EL (cell line): ENCODE results near the gene KRTAP1-1.
"Not testable (repeated sequence)": the region's sequence is repeated elsewhere in the genome, so short reads cannot be mapped to it uniquely, and the experiment has no call there.

Experiments used
- DNase-seq: peaks from one replicate; pipeline ENCODE4 v3.0.0-alpha.2; 2016

KRTAP1-1 gene, protein sequence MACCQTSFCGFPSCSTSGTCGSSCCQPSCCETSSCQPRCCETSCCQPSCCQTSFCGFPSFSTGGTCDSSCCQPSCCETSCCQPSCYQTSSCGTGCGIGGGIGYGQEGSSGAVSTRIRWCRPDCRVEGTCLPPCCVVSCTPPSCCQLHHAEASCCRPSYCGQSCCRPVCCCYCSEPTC

DNA sequence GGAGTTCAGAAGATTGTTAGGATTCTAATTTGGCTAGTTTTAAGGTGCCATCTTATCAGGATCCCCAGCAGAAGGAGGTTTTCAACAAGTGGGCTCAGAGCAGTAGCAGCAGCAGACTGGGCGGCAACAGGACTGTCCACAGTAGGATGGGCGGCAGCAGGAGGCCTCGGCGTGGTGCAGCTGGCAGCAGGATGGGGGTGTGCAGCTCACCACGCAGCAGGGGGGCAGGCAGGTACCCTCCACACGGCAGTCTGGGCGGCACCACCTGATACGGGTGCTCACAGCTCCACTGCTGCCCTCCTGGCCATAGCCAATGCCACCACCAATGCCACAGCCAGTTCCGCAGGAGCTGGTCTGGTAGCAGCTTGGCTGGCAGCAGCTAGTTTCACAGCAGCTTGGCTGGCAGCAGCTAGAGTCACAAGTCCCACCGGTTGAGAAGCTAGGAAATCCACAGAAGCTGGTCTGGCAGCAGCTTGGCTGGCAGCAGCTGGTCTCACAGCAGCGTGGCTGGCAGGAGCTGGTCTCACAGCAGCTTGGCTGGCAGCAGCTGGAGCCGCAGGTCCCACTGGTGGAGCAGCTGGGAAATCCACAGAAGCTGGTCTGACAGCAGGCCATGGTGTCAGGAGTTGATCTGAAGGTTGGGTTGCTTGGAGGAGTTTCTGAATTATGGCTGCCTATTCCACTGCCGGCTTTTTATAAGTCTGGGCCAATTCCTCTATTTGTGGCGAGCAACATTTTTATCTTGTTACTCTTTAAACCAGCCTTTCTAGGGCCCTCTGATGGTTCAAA, at the start of gene KRTAP1-1:
Gene KRTAP1-1, minus strand, starts transcription at position 668 of the 789 bp plus-strand sequence. Its CDS starts 53 bp downstream, at position 615.
- not testable (repeated sequence) for DNase-seq

DNA sequence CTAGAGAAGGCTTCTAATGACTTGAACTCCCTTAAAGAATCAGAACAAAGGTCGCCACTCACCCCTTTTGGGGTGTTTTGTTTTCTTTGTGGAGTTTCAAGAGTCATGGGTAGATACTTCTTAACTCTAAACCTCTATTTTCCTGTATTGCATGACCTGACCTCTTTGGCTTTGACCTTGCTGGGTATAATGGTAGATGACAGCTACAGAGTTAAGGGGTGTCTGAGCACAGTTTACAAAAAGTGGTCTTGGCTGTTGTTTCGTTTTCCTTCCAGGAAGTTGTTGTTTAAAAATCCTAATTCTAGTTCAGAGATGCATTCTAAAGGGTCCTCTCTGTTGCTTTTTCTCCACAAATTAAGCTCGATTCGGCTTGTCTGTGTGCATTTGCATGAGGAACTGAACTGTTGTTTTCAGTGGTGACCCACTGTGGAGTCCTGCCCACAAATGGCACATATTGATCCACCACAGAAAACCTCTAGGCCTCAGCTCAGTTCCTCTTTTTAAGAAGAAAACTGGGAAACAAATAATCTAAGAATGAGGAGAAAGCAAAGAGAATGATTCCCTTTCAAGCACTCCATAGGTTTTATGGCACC, 47.6 kb upstream of the KRTAP1-1 start:
- not testable (repeated sequence) for DNase-seq

DNA sequence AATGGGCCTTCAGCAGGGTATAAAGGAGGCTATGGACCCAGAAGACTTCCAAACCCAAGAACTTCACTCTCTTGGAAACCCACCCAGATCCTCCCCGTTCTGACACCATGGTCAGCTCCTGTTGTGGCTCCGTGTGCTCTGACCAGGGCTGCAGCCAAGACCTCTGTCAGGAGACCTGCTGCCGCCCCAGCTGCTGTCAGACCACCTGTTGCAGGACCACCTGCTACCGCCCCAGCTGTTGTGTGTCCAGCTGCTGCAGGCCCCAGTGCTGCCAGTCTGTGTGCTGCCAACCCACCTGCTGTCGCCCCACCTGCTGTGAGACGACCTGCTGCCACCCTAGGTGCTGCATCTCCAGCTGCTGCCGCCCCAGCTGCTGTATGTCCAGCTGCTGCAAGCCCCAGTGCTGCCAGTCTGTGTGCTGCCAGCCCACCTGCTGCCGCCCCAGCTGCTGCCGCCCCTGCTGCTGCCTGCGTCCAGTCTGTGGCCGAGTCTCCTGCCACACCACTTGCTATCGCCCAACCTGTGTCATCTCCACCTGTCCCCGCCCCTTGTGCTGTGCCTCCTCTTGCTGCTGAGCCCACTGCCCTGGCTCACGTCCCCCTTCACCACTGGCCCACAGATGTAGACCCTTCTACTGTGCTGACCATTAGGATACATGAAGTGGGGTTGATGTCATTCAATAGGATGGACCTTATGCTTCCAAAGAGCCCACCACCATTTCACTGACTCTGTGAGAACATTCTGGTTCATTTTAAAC, 43.0 kb upstream of the KRTAP1-1 start, which contains the start of gene KRTAP4-7:
Gene KRTAP4-7, plus strand, starts transcription at position 51 of the 757 bp plus-strand sequence. Its CDS starts 57 bp downstream, at position 108.
- DNase-seq: not testable (repeated sequence)

DNA sequence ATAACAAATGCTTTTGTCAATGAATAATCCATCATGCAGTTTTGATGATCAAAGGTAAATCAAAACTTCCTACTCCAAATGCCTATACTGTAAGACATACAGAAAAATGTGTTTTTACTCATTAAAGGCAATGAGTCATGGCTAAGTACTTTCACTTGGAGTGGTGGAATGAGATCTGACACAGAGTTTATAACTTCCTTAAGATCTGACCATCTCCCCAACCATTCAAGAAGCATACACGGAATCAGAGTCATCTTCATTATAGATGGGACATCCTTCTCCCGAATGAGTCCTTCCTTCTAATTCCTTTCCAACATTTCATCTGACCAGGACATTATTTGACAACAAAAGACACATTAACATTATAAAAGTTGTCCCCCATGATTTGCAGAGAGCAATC, 42.2 kb upstream of the KRTAP1-1 start:
- DNase-seq: peak; percentile 87

DNA sequence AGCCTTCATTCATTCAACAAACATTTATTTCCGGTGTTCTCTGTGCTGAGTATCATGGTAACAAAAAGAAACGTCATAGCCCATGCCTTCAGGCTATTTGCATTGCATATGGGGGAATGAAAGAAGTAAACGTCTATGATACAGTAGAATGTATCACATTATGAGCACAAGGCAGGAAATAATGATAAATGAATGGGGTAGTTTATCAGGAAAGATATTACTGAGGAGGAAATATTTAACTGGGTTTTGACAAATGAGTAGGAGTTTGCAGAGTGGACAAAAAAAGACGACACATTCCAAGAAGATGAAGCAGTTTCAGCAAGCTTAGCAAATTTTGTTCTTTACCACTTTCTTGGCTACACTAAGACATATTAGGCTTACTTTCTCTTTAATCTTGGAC, 41.4 kb upstream of the KRTAP1-1 start:
- peak; percentile 84 for DNase-seq

DNA sequence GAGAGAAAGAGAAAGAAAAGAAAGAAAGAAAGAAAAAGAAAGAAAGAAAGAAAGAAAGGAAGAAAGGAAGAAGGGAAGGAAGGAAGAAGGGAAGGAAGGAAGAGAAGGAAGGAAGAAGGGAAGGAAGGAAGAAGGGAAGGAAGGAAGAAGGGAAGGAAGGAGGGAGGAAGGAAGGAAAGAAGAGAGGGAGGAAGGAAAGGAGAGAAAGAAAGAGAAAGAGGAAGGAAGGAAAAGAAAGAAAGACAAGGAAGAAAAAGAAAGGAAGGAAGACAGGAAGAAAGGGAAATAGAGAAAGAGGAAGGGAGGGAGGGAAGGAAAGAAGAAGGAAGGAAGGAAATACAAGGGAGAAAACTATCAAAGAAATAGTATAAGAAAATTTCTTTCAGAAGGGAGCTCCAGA, 35.5 kb upstream of the KRTAP1-1 start:
- no peak for DNase-seq

DNA sequence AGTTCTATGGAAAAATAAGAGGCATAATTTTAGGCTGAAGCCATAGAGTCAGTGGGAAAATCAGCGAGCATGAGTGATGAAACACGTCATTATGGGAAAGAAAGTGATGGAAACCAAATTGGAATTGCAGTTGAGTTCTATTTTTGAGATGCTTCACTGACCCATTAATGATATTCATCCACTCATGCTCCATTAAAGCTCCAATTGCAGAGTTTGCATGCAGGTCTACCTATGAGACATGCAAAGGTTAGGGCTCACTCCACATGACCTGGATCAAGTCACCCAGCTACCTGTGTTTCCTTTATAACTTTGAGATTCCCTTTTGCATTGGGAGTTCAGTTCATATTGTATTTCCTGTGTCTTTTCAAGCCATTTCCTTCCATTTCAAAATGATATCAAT, 32.4 kb upstream of the KRTAP1-1 start:
- no peak for DNase-seq

DNA sequence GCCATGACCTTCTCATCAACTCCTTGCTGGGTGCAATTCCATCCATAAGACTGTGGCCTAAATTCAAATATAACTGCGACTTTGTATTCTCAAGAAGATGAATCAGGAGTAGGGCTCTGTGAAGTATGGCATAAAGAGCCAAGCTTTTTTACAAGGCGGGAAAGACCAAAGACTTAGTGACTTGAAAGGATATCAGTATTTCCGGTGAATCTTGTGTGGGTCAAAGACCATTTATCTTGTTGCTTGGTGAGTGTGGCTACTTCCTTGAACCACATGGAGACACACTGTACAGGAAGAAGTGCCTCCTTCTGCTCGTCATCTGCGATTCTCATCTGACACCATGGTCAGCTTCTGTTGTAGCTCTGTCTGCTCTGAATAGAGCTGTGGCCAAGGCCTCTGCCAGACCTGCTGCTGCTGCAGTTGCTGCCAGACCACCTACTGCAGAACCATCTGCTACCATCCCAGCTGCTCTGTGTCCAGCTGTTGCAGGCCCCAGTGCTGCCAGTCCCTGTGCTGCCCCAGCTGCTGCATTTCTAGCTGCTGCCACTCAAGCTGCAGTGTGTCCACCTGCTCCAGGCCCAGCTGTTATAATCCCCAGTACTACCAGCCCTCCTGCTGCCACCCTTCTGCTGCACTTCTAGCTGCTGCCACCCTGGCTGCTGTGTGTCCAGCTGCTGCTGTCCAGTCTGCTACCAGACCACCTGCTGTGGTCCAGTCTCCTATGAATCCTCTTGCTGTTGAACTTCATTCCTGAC, 30.5 kb upstream of the KRTAP1-1 start:
- DNase-seq: no peak

DNA sequence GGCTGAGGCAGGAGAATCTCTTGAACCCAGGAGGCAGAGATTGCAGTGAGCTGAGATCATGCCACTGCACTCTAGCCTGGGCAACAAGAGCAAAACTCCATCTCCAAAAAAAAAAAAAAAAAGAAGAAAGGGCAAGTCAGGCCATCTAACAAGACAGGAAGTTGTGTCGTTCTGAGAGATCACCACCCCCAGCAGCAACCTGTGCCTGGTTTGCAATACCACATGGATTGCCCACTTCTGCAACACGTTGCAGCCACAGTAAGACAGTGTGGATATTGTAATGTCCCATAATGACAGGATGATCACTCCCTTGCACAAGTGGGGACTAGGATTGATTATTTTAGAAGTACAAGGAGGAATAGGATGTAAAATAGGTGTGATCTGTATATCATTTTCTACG, 27.8 kb upstream of the KRTAP1-1 start:
- DNase-seq: no peak

DNA sequence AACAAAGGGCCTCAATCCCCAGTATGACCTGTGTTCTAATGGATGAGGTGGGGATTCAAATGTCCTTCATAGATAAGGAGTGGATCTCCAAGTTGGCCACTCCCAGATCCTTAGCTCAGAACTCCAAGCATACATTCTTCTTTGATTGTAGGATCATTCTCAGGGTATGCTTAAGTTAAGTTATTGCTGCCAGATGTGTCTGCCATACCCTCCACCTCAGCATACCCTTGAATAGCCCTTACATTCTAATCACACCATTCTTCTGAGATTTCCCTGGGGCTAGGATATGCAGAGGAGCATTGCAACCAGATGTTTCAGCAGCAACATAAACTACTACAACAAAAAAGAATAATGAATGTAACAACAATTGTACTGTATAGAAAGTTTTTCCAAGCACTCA, 26.0 kb upstream of the KRTAP1-1 start:
- DNase-seq: peak; percentile 71

DNA sequence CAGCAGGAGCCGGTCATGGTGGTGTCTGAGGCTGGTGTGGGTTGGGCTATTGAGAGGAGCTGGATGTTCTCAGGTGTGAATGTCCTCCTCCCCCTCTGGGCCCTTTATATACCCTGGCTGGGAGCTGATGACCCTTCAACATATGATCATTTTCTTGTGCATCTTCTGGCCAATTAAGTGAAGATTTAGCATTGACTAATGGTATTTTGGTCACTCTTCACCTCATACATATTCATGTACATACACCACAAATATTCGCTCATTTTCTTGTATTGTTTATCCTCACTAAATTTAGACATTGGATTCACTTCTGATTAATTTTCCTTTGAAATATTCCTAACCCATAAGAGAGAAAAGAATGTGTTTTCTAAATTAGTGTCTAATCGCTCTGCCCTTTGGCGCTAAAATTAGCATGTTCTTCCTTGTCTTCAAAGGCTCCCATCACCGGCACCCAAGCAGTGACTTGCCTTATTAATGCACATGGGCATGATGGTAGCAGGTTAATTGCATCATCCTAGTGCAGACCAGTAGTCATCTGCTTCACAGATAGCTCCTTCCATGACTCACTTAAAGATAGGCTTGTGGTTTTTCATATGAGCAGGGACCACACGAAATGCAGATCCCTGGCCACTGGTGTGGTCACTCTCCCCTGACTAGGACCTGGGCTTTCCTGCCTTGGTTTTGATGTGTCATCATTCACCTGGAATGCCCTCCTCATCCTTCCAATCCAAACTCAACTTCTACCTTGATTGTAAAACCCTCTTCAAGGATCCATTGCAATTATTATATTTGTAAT, 24.8 kb upstream of the KRTAP1-1 start, which contains the start of gene KRTAP2-4:
Gene KRTAP2-4, minus strand, starts transcription at position 51 of the 796 bp plus-strand sequence. Its CDS starts 34 bp downstream, at position 17.
- peak; percentile 96 for DNase-seq

DNA sequence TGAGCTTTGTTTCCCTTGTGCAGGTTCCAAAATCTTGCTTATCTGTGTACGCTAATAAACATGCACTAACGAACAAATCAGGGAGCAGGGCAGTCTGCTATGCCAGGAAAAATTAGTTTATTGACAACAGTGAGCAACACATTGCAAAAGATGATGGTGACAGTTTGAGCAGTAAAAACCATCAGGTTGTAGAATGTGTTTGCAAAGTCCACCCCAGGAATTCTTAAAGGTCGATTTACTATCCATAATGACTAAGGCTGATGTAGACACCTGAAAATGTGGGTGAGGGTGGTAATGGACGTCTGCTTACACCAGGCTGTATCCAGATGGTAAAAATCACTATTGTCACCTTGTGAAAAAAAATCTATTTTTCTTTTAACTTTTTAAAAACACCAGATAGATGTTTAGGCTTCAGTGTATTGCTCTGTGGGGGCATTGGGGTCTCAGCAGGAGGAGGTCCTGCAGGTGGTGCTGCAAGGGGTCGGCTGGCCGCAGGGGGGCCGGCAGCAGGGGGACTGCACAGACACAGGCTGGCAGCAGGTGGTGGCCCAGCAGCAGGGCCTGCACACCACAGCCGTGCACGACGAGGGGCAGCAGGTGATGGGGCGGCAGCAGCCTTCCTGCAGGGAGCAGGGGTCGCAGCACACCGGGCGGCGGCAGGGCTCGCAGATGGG, 23.9 kb upstream of the KRTAP1-1 start:
- not testable (repeated sequence) for DNase-seq

DNA sequence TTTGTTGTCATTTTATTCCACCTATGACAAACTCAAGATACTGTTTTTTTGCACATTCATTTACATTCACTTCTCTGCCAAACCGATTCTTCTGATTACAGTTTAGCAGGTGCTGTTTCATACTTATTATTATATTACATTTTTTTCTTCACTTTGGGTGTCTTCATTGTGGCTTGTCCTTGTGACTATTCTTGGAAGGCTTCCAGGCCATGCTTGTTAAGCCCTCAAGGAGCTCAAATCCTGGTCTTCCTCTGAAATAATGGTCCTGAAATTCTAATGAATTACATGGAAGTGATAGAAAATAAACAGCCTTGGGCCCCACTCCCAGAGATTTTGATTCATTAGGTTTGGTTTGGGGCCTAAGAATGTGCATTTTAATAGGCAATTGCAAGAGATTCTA, 23.1 kb upstream of the KRTAP1-1 start:
- no peak for DNase-seq

DNA sequence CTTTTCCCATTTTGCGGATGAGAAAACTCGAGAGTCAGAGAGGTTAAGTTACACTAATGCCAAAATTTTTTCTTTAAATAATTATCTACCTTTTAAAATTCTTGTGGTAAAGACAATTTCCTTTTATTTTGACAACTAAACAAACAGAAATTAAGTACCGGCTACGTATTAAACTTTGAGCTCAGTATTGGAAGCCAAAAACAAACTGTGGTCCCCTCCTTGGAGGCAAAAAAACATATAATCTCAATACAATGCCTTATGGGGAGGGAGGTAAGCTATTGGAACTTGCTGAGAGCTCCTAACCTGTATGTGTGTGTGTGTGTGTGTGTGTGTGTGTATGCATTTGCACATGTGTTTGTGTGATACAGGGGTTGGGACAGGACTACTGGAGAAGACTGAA, 22.2 kb upstream of the KRTAP1-1 start:
- no peak for DNase-seq

DNA sequence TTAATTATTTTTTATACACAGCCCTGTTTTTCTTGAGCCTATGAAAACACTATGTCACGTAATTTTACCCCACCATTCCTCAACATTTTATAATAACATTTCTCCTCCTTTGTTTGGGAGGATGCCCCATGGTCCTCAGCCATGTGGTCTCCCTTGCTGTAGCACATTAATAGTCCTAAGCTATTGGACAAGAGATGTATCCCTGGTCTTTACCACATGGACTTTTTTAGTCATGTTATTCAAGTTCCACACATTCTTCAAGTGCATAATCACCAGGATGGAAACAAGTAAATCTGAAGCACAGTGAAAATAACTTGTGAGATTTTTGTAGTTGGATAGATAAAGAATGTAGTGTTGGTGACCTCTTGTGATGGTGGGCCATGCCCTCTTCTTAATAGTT, 20.7 kb upstream of the KRTAP1-1 start:
- DNase-seq: peak; percentile 97

DNA sequence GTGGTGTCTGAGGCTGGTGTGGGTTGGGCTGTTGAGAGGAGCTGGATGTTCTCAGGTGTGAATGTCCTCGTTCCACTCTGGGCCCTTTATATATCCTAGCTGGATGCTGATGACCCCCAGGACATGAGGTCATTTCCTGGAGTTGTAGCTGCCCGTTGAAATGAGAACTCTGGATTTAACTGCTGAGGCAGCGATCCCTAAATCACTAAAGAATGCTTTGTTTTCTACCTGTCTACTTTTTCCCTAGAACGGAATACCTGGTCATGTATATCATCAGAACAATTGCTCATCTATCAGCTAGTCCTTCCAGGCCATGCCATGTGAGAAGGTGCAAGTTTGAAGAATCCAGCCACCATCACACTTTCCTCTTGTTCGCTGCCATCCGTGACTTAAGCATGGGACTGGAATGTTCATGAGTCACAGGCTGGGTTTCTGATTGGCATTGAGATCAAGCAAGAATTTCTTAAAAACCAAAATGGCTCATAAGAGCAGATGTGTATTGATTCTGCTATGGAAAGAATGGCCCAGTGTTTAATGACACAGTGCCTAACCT, 18.9 kb upstream of the KRTAP1-1 start, which contains the start of gene KRTAP2-3:
Gene KRTAP2-3, minus strand, starts transcription at position 63 of the 553 bp plus-strand sequence. CDS start 64 bp downstream, outside the sequence.
- peak; percentile 98 for DNase-seq

DNA sequence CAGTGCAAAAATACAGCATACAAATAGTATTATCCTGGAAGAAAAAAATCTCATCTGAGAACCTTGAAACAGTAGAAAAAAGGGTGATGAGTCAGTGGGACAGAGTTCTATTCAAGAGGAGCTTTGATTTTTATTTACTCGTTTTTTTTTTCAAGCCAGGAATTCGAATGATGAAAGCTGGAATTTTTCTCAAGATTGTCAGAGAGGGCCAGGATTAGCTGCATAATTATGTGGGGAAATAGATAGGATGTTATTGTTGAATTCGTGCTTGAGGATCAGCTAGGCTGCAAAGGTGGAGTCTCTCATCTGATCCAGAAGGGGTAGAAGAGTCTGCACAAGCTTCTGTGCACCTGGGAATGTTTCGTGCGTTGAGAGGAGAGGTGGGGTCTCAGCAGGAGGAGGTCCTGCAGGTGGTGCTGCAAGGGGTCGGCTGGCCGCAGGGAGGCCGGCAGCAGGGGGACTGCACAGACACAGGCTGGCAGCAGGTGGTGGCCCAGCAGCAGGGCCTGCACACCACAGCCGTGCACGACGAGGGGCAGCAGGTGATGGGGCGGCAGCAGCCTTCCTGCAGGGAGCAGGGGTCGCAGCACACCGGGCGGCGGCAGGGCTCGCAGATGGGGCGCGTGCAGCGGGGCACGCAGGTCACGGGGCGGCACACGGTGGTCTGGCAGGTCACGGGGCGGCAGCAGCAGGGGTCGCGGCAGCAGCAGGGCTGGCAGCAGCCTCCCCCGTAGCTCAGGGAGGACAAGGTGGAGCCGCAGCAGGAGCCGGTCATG, 18.2 kb upstream of the KRTAP1-1 start:
- DNase-seq: peak; percentile 96

DNA sequence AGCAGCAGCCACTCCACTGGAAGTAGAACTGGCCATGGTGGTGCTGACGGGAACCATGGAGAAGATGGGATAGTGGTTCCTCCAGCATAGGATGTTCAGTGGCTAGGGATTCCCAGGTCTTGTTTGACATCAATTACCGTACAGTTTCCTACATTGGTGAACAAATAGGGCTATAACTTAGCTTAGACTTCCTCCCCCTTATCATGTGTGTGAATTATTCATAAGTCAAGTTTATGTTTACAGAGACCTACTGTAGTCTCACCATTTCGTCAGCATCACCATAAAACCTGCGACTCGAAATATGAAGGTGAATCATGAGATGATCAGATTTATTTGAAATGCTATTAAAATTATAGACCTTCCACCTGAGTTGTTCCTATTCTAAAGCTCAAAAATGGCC, 17.5 kb upstream of the KRTAP1-1 start:
- peak; percentile 45 for DNase-seq

DNA sequence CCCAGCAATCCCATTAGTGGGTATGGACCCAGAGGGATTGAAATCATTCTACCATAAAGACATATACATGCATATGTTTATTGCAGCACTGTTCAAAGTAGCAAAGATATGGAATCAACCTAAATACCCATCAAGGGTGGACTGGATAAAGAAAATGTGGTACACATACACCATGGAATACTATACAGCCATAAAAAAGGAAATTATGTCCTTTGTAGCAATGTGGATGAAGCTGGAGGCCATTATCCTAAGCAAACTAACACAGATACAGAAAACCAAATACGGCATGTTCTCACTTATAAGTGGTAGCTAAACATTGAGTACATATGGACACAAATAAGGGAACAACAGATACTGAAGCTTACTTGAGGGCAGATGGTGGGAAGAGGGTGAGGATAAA, 16.3 kb upstream of the KRTAP1-1 start:
- no peak for DNase-seq
